Astrocyte of the spinal cord (primary cell): ENCODE measurements around the gene PTPRN2.

Experiments
- DNase-seq: peaks from one replicate; pipeline ENCODE4 v3.0.0; 2011; ENCODE audit warnings: low read depth, low spot score
- H3K4me3 ChIP-seq: 2 replicates; pipeline ENCODE4 v1.5.1; 2011; ENCODE audit warnings: low read depth, mild to moderate bottlenecking, low read length, moderate library complexity
- in situ Hi-C: cut with HindIII; loops from 2 replicates; pipeline ENCODE4 v1.10.0; 2017; ENCODE audit warnings: low sequenced_read_pairs
- TF ChIP-seq, protein P1 (sequence below): IDR thresholded peaks from 2 replicates; pipeline ENCODE4 v1.5.1; 2012; ENCODE audit warnings: low read depth, mild to moderate bottlenecking, low read length, inconsistent platforms

The PTPRN2 gene

DNA sequence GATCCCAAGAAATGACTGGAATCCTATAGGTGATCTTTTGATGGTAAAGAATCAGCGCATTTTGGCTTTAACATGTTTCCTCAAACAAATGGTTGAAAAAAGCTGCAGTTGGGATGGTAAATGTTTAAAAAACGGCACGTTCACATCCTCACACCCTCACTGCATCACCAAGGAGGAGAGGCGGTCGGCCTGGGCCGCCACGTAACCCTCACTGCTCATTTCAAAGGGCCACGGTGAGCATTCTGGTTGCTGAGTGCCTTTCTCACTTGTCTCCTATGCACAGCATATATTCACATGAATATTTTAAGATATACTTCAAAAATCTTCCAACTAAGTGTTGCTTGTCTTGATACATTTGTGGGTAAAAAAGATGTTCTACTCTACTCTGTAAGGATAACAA is 1017.7 kb downstream of the PTPRN2 start:
- DNase-seq: no peak
- TF ChIP-seq, protein P1, sequence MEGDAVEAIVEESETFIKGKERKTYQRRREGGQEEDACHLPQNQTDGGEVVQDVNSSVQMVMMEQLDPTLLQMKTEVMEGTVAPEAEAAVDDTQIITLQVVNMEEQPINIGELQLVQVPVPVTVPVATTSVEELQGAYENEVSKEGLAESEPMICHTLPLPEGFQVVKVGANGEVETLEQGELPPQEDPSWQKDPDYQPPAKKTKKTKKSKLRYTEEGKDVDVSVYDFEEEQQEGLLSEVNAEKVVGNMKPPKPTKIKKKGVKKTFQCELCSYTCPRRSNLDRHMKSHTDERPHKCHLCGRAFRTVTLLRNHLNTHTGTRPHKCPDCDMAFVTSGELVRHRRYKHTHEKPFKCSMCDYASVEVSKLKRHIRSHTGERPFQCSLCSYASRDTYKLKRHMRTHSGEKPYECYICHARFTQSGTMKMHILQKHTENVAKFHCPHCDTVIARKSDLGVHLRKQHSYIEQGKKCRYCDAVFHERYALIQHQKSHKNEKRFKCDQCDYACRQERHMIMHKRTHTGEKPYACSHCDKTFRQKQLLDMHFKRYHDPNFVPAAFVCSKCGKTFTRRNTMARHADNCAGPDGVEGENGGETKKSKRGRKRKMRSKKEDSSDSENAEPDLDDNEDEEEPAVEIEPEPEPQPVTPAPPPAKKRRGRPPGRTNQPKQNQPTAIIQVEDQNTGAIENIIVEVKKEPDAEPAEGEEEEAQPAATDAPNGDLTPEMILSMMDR: no peak
- in situ Hi-C loops: no loop called here
- no peak overlapping the region for H3K4me3 ChIP-seq

DNA sequence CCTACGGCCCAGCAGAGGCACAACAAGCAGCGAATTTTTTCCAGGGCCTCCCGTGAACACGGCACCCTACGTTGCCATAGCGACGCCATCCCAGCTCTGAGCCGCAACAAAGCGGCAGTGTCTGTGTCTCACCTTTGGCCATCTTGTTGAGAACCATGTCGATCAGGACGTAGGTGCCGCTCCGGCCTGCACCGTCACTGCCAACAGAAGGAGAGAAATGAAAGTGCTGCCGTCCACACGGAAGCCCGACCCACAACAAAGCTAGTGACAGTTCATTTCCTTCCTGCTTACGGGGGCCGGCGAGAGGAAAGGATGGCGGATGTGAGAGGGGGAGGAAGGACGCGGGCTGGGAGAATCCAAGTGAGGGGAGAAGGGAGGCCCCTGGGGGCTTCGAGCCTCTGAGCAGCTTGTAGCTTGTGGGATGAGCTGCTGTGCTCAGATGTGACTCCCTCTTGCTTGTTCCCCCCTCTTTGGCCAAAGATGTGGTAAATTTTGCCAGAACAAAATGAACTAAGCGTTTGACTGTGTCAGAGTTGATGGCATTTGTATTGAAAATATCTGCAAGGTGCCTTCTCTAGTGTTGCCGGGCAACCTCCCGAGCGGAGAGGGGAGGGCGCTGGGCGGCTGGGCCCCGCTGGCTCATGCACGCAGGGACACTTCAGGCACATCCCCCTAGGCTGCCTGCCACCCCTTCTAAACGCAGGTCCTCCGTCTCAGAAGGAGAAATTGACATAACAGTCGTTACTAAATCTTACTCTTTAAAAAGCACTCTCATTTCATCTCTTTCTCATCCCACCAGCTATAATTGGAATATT is 1018.6 kb downstream of the PTPRN2 start:
- in situ Hi-C loops: no loop called here
- TF ChIP-seq, protein P1: no peak
- H3K4me3 ChIP-seq: peak overlapping the region; percentile 45
- peak; percentile 41 for DNase-seq

DNA sequence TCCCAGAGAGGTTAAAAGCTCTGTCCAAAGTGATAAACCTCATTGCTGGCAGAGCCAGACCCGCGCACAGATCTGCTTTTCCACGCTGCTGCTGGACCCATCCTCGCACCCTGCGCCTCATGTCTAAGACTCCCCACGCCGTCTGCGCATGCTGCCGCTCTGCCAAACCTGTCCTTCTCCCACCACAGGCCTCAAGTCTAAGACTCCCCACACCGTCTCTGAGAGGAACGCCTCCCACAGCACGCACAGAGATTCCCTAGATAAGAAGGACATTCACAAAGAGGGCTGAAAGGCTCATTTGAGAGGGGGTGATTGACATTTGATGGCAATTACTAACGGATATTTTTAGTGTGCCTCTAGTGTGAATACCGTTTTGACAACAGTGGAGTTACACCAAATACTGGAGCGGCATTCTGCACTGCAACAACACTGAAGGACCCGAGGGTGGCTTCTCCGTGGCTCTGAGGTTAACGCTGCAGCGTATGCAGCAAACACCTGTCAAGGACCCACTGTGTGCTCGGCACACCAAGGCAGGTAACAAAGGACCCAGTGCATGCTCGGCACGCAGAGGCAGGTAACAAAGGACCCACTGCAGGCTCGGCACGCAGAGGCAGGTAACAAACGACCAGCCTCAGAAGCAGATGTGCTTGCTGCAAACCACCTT is 1019.4 kb downstream of the PTPRN2 start:
- TF ChIP-seq, protein P1: no peak
- H3K4me3 ChIP-seq: peak overlapping the region; percentile 45
- in situ Hi-C loops: no loop called here
- DNase-seq: no peak

DNA sequence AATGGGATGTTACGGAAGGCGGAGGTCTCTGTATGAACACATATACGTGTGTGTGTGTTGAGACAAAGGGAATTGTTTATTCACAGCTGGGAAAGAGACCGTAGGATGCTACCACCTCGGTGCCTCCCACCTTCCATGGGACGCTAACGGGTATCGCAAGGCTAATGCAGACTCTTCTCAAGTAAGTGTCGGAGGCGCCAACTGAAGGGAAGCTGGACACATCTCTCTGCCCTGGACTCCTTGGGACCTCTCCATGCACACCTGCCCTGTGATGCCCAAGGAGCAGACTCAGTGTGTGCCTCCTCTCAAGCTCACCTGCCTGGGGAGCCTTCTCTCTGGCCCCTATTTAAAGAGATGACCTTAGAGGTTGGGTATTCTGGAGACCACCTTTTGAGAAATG is 1020.0 kb downstream of the PTPRN2 start:
- DNase-seq: no peak
- TF ChIP-seq, protein P1: no peak
- in situ Hi-C loops: no loop called here
- no peak overlapping the region for H3K4me3 ChIP-seq

DNA sequence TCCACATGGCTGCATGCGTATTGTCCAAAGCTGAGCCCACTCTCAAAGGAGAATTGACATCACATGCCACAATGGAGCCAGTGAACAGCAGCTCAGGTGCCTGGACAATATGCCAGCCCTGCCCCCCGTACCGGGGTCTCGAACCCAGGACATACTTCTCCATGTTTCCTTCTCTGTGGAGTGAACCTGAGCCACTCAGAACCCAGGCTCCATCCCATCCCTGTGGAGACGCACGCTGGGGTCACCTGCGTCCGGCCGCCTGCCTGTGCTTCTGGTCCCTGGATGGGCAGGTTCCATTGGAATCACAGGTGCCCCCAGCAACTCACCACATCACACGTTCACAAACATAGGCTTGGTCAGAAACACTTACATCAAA is 1021.0 kb downstream of the PTPRN2 start:
- H3K4me3 ChIP-seq: no peak overlapping the region
- TF ChIP-seq, protein P1: no peak
- DNase-seq: no peak
- in situ Hi-C loops: no loop called here

DNA sequence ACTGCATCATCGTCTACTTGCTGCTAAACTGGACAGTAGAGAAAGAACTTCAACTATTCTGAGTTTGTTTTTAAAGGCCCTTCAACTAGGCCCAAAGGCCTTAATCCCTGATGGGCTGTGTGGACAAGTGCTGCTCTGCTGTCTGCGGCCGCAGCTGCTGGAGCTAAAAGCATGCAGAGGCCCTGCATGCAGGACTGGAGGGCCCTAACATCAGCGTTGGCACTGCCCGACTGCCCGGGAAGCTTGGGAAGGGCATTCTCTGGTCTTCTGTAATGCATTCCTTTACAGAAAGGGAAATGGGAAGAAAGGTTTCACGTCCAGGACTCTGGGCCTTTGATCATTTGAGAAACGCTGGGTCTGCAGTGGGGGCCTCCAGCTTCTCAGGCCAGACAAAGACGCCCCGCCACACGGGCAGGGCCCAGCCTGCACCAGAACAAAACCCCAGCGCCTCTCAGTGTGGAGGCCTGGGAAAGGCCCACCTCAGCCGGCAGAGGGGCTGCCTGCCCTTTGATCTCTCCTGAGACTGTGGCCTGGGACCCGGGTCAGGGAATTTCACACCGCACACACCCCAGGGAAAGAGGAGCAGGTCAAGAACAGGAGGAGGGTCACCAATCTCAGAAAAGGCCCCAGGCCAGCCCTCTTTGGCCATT is 1021.5 kb downstream of the PTPRN2 start:
- DNase-seq: no peak
- TF ChIP-seq, protein P1: no peak
- in situ Hi-C loops: no loop called here
- H3K4me3 ChIP-seq: no peak overlapping the region
